Uterus (tissue), 2 donors: ENCODE results near the gene TRAPPC3L.

Source experiments
- CTCF ChIP-seq, 4 experiments: fragments of 200-600 bp in 2 of 4; fragments of 450-650 bp in 2 of 4; sonication (generic) in 2 of 4; IDR thresholded peaks; one replicate each; pipeline ENCODE4 v1.5.1; 2016 to 2019; ENCODE audit warnings: antibody characterized with exemption in 4 of 4, mild to moderate bottlenecking in 2 of 4, moderate library complexity in 1 of 4
- POLR2A ChIP-seq, 2 donors: fragments of 450-650 bp; IDR thresholded peaks; one replicate each; pipeline ENCODE4 v1.6.1; 2016; ENCODE audit warnings: antibody characterized with exemption in 2 of 2, mild to moderate bottlenecking in 1 of 2, moderate library complexity in 1 of 2

- no peak for TF ChIP-seq CTCF (IDR thresholded peaks at IDR 0.05)
- TF ChIP-seq POLR2A (IDR thresholded peaks at IDR 0.05) = no peak
These were observed 26.7 kb upstream of the TRAPPC3L start for GRCh38 chr6:116572162-116572561.
